ENCODE results near the gene RALGAPA1.

GRCh38 chr14:35543006-35543405, 266.1 kb downstream of the RALGAPA1 start:
- TF ChIP-seq EZH2phosphoT487 (IDR thresholded peaks at IDR 0.05; ENCODE audit: insufficient read depth, low read depth) (no peak), EZH2 (IDR thresholded peaks at IDR 0.05; ENCODE audit: insufficient read depth, poor library complexity, severe bottlenecking) (no peak)

Measured in GM23248 (cell line).